Calu3 (cell line): ENCODE results near the gene ELAC2. TPM values are rescaled to one million over a fixed set of nuclear protein-coding genes. Genes with fewer than 3 reads are reported as not detected.

ENCODE experiments used
- BruUV-seq: library from RNA; stranded (reverse); fragments of 400-500 nt; replicated peaks from 2 replicates; lab custom pipeline; 2021; lab: Mats Ljungman, UMichigan
- CTCF ChIA-PET: fragments of 300-600 bp; sonication (Branson Sonifier 250); formaldehyde crosslinking; loops from one replicate; lab custom pipeline; 2022; ENCODE audit warnings: antibody characterized with exemption; lab: Charles Lee
- DNase-seq: peaks from one replicate; pipeline ENCODE4 v3.0.0; 2022
- H3K27ac Mint-ChIP-seq: one replicate; pipeline ENCODE4 v1.8.0; 2022; ENCODE audit warnings: mixed read lengths; ENCODE audit not compliant: unreplicated experiment
- H3K27me3 Mint-ChIP-seq: one replicate; pipeline ENCODE4 v1.8.0; 2022; ENCODE audit warnings: mixed read lengths; ENCODE audit not compliant: unreplicated experiment
- H3K36me3 Mint-ChIP-seq: one replicate; pipeline ENCODE4 v1.8.0; 2022; ENCODE audit warnings: mild to moderate bottlenecking, moderate library complexity, mixed read lengths; ENCODE audit not compliant: insufficient read depth, unreplicated experiment
- H3K4me1 Mint-ChIP-seq: one replicate; pipeline ENCODE4 v1.8.0; 2022; ENCODE audit warnings: mild to moderate bottlenecking, low read depth, mixed read lengths; ENCODE audit not compliant: unreplicated experiment
- H3K4me3 Mint-ChIP-seq: one replicate; pipeline ENCODE4 v1.8.0; 2022; ENCODE audit warnings: mild to moderate bottlenecking, low read depth, moderate library complexity, mixed read lengths; ENCODE audit not compliant: unreplicated experiment
- H3K9me3 Mint-ChIP-seq: one replicate; pipeline ENCODE4 v1.8.0; 2022; ENCODE audit warnings: low read depth, mixed read lengths; ENCODE audit not compliant: unreplicated experiment
- CTCF ChIP-seq: fragments of 200-600 bp; IDR thresholded peaks from one replicate; pipeline ENCODE4 v1.8.0; 2022; ENCODE audit warnings: antibody characterized with exemption; ENCODE audit not compliant: unreplicated experiment
- intact Hi-C: fragments of 100-400 bp; cut with micrococcal nuclease; formaldehyde crosslinking; loops from one replicate; pipeline ENCODE4 v1.10.0; 2022; ENCODE audit not compliant: unreplicated experiment
- total RNA-seq: library from RNA; stranded (reverse); gene quantifications from 2 replicates; pipeline ENCODE4 v1.2.3, GENCODE V29; 2022

Gene ELAC2
- total RNA-seq, 1 experiment from 2014 or later: 39.8 TPM

DNA sequence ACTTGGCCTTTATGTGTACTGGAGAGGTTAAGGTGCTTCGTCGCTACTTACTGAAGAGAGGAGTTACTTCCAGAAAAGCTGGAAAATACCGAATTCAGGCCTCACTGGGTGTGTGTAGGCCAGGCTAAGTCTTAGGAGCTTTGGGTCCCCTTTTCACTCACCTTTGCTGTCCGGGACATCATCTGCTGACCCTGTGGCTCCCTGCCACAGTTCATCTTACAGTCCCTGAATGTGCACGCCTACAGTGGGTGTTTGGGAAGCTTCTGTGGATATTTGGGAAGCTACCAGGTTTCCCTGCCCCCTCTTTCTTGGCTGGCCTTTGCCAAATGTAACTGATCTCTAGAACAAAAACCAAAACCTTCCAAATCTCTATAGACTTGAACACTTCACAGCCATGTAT is 51.4 kb downstream of the ELAC2 start:
- Mint-ChIP-seq H3K27me3 (no peaks in the 10 kb centered on the region), H3K4me1 (no peaks in the 10 kb centered on the region), H3K9me3 (no peaks in the 10 kb centered on the region), H3K4me3 (no peak overlapping the region), H3K36me3 (no peaks in the 10 kb centered on the region), H3K27ac (no peak overlapping the region)
- intact Hi-C loops: no loop called here
- no peak for DNase-seq
- no TSS peak for BruUV-seq
- TF ChIP-seq CTCF: no peak
- CTCF ChIA-PET: no interaction called here

GRCh38 chr17:12965988-12966387 is 51.8 kb downstream of the ELAC2 start:
- Mint-ChIP-seq H3K27me3 (no peaks in the 10 kb centered on the region), H3K4me1 (no peaks in the 10 kb centered on the region), H3K36me3 (no peaks in the 10 kb centered on the region), H3K9me3 (no peaks in the 10 kb centered on the region), H3K4me3 (no peak overlapping the region), H3K27ac (no peak overlapping the region)
- no peak for DNase-seq
- CTCF ChIA-PET: interaction anchor here (0.7 kb wide), 1 partner anchor 39 kb away, joined by 6 read pairs; no protein-coding TSS in a partner anchor
- BruUV-seq: no TSS peak
- TF ChIP-seq CTCF: no peak
- intact Hi-C loops: no loop called here

- intact Hi-C loops: no loop called here
- Mint-ChIP-seq H3K36me3 (no peaks in the 10 kb centered on the region), H3K9me3 (no peaks in the 10 kb centered on the region), H3K4me3 (no peak overlapping the region), H3K4me1 (no peaks in the 10 kb centered on the region), H3K27ac (no peak overlapping the region), H3K27me3 (no peaks in the 10 kb centered on the region)
- CTCF ChIA-PET: interaction anchor here (0.5 kb wide), 1 partner anchor 326 kb away, joined by 6 read pairs; no protein-coding TSS in a partner anchor
- TF ChIP-seq CTCF: no peak
- DNase-seq: no peak
- no TSS peak for BruUV-seq
Observed at GRCh38 chr17:12964840-12965239, 53.0 kb downstream of the ELAC2 start.

- Mint-ChIP-seq H3K4me1 (no peaks in the 10 kb centered on the region), H3K9me3 (no peaks in the 10 kb centered on the region), H3K36me3 (no peaks in the 10 kb centered on the region), H3K27me3 (no peaks in the 10 kb centered on the region), H3K27ac (no peak overlapping the region), H3K4me3 (no peak overlapping the region)
- CTCF ChIA-PET: no interaction called here
- no peak for TF ChIP-seq CTCF
- BruUV-seq: no TSS peak
- intact Hi-C loops: no loop called here
- DNase-seq: no peak
Observed at GRCh38 chr17:12964162-12964561, 53.7 kb downstream of the ELAC2 start.
